Activated CD4-positive, CD25-positive, alpha-beta regulatory T cell (primary cell): Measurements from ENCODE around the gene UXT.

ENCODE experiments used
- DNase-seq, 4 experiments: peaks; one replicate each; lab custom pipeline; 2025; lab: John Stamatoyannopoulos, UW

Gene UXT

DNA sequence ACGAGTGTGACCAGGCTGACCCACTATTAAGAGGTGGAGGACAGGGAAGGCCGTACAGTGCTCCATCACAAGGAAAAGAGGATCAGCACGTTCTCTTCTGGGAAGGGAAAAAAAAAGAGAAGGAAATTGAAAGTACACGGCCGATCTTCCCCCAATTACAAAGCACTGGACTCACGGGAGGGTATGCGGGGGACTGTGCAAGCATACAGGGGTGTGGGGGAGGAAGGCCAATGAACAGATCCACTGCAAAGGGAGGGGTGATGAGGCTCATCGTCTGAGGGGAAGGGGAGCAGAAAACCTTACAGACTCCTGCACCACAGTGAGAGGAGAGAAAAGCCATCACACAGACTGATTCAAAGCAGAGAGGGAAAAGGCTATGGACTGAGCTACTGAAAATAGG, 9.7 kb downstream of the UXT start:
- DNase-seq: no peak

- DNase-seq: no peak
These were observed 10.6 kb downstream of the UXT start for GRCh38 chrX:47648376-47648775.

DNA sequence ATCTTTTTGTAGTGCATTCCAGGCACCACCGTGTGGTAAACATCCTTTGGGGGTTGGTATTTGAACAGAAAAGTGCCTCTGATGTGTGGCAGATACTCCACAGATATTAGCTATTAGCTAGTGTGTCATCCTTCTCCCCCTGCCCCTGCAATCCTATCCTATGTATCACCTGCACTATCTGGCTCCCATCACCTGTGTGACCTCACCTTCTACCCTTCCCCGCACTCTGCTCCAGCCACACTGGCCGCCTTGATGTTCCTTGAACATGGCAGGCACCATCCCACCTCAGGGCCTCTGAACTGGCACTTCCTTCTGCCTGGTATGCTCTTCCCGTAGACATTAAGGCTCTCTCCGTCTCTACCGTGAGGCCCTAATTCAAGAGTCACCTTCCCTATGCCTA, 12.3 kb downstream of the UXT start:
- DNase-seq: no peak

- no peak for DNase-seq
These were observed 13.4 kb downstream of the UXT start for GRCh38 chrX:47645530-47645929.

- DNase-seq: no peak
These were observed 14.4 kb downstream of the UXT start for GRCh38 chrX:47644557-47645091.

DNA sequence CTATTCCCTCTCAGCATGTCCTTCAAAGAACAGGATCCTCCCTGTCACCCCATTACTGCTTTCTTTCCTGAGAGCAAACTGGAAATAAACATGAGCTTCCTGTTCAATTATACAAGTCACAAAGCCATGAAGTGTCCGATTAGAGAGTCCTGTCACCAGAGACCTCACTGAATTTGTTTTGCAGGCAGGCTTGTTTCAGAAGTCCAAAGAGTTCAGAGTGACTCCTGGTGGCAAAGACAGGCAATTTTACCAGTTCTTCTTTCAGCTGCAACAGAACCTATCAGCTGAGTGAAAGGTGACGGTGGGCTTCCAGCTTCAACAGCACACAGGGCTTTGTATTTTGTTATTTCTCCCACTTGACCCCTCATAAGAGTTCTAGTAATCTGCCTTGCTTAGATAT, 15.1 kb downstream of the UXT start:
- no peak for DNase-seq

- DNase-seq: no peak
These were observed 20.2 kb downstream of the UXT start for GRCh38 chrX:47638816-47639215.

DNA sequence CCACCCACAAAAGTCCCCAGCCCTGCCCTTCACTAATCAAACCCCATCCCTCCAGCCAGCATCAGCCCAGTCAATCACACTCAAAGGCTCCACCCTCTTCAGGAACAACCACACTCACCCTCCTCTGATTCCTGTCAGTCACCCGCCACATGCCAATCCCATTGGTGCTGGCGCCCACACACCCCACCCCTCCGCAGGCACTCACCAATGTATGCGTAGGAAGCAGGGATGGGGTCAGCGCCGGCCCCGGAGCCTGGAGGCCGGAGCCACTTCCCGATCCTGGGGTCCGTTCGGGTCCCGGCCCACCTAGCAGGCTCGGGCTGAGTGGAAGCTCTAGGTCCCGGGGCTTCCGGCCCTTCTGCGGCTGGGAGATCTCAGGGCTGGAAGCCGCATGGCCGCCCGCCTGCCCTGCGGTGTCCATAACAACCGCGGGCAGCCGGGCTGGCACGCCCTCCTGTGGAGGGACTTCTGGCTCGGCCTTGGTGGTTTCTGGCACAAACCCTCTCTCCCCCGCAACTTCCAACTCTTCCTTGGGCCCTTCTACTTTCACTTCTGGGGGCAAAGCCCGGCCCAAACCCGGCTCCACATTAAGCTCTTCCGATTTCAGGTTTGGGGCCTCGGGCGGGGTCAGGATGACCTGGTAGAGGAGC, 21.3 kb downstream of the UXT start:
- no peak for DNase-seq

- DNase-seq: no peak
These were observed 24.0 kb downstream of the UXT start for GRCh38 chrX:47634871-47635575.

DNA sequence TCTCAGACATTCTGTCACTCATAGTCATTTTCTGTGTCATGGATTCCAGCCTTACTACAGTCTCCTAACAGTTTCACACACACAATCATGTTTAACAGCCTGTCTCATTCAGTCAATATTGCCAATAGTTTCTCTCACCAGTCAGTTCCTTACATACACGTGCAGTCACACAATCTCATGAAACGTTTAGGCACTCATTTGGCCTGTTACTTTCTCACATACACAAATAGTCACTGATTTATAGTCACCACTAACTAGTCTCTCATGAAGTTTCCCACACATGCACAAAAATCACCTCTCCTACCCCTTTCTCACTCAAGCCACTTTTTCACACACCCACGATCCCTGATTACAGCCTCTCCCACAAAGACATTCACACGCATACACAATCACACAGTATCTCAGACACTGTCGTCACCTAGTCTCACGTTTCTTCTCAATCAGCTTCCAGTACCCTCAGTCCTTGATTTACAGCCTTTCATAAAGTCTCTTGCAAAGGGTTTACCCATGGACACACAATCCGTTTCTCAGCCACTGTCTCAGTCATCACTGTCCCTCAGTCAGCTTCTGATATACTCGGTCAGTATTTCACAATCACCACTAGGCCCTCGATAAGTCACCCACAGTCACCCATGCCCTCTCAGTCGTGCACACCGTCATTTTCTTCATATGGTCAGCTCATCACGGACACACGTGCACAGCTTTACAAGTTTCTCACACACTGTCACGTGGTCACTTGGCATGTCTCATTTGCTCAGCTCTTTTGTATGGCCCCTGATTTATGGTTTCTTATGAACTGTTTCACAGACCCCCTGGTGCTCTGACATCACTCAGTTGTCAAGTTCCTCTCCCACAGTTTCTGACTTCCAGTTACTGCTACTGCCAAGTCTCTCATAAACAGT, 25.0 kb downstream of the UXT start:
- DNase-seq: no peak

DNA sequence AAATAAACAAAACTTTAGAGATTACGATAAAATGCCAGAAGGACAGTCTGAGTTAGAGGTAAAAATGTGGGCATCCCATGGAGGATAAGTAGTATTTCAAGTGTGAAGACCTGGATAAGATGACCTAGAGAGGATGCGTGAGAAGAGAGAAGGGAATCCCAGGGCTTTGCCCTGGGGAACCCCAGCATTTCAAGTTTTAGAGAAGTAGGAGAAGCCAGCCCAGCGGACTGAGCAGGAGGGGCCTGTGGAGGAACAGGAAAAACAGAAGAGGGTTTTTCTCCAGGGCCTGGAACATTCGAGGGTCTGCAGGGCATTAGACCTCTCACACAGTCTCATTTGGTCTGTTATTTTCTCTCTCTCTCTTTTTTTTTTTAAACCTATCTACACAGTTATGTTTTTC, 26.3 kb downstream of the UXT start:
- DNase-seq: no peak

DNA sequence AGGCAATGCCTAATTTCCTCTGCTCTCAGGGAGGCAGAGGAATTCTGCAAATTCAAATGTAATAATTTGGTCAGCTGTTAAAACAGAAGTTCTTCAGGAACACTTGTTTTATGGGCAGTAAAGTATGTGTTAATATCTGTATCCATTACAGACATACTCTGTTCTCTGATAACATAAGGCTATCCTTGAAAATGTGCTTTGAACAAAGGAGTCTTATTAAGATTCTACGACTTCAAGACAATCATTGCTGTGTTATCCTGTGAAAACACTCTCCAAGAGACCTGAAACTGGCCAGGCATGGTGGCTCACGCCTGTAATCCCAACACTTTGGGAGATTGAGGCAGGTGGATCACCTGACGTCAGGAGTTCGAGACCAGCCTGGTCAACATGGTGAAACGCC, 27.3 kb downstream of the UXT start:
- no peak for DNase-seq

DNA sequence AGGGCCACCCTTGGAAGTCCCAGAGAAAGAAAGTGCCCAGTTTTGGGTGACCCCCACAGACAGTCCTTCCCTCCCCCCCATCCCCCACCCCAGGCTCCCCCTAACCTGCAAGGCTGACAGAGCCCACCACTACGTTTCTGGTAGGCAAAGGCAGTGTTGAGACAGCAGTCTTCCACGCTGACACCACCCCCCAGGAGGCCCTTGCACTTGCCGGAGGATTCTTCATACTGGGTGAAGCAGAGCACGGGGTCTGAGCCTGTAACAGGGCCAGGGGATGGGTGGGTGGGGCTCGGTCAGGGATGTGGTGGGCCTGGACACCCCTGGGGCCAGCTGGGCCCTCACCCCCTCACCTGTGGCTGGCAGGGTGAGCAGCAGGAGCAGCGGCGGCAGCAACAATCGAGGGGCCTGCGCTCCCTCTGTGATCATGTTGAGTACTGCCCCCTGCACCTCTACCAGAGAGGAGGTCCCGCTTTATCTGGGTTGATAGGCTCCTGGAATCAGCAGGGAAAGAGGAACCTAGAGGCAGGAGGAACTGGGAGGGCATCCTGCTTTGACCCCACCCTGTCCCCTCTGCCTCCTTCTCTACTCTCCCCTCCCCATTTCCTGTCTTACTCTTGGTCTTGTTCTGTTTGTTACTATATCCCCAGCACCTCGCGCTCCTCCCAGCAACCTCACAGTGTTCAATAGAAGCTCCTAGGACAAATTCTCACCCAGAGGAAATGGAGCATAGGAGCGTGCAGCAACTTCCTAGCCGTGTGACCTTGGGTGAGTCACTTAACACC, 29.4 kb downstream of the UXT start, which contains the start of gene CFP:
TSS of gene CFP (minus strand) at position 512 of the 782 bp plus-strand sequence. CDS start at position 426, 86 bp downstream.
- no peak for DNase-seq

GRCh38 chrX:47628982-47629381, 30.0 kb downstream of the UXT start:
- no peak for DNase-seq

GRCh38 chrX:47625365-47625764, 33.6 kb downstream of the UXT start:
- no peak for DNase-seq

DNA sequence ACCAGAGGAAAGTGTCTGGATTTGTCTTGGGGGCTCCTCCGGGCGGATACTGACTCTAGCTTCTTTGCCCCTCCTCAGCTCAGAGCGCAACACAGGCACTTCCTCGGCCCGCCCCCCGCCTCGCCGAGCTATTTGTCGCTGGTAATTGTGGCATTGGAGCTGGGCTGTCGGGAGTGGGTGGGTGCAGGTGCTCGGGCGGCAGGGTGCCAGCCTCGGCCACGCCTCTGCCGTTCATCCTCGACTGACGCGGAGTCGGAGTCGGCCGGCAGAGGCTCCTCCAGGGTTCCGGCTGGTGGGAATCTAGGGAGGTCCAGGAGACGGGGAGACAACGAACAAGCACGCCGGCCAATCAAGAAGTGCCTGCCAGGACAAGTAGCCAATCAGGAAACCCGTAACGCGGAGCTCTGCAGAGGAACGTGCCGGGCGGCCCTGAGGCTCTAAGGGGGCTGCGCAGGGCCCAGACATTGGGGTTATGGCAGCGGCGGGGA, 35.4 kb downstream of the UXT start:
- peak in 1 of 4 experiments; percentile 3 for DNase-seq

- DNase-seq: no peak
These were observed 37.1 kb downstream of the UXT start for GRCh38 chrX:47621851-47622250.

- no peak for DNase-seq
These were observed 38.7 kb downstream of the UXT start for GRCh38 chrX:47620303-47620685.

DNA sequence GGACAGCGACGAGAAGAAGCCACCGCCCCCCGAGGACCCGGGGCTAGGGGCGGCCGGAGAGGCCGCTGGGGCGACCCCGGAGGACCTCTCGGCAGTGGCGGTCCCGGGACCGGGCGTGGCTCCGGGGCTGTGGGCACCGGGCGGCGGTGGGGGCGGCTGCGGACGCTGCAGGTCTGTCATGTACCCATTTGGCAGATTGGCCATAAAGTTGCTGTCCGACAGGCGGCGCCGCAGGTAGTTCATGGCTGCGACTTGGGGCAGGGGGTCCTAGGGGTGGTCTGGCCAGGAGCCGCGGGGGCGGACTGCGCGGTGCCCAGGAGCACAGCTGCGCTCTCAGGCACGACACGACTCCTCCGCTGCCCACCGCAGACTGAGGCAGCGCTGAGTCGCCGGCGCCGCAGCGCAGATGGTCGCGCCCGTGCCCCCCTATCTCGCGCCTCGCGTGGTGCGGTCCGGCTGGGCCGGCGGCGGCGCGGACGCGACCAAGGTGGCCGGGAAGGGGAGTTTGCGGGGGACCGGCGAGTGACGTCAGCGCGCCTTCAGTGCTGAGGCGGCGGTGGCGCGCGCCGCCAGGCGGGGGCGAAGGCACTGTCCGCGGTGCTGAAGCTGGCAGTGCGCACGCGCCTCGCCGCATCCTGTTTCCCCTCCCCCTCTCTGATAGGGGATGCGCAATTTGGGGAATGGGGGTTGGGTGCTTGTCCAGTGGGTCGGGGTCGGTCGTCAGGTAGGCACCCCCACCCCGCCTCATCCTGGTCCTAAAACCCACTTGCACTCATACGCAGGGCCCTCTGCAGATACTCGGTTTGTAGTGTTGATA, 39.3 kb downstream of the UXT start, which contains the start of gene SYN1:
TSS of gene SYN1 (minus strand) at position 372 of the 817 bp plus-strand sequence. CDS start at position 243, 129 bp downstream.
- peak; percentile 55 to 68 (median 62) for DNase-seq

- DNase-seq: no peak
These were observed 40.0 kb downstream of the UXT start for GRCh38 chrX:47618923-47619485.
